NT2/D1 (cell line): ENCODE measurements around the gene NUDT1.

Experiments used
- SUZ12 ChIP-seq: IDR thresholded peaks from 2 replicates; pipeline ENCODE4 v1.6.1; 2011; ENCODE audit not compliant: insufficient read length, insufficient read depth; ENCODE audit errors: extremely low read depth
- YY1 ChIP-seq: IDR thresholded peaks from 2 replicates; pipeline ENCODE4 v1.6.1; 2011; ENCODE audit not compliant: insufficient read length, insufficient read depth
- ZNF274 ChIP-seq: IDR thresholded peaks from 2 replicates; pipeline ENCODE4 v1.6.1; 2011; ENCODE audit warnings: mild to moderate bottlenecking, low read depth, low read length

DNA sequence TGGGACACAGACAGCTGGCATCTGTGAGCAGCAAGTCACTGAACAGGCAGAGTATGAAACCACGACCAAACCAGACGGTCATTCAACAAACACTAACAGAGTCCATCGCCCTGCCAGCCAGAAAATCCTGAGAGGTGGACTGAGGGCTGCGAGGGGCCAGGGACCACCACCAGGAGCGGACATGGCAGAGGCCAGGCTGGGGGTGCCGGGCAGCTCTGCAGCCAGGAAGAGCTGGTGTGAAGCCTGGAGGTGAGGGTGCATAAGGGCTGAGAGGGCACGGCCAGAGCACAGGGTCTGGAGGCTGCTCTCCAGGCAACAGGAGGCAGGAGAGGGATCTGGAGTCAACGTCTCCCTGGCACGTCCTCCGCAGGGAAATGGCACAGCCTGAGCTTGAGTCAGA is 24.8 kb upstream of the NUDT1 start:
- TF ChIP-seq ZNF274 (no peak), YY1 (no peak), SUZ12 (no peak)
